ENCODE results near the gene PIAS1. TPM values are rescaled to one million over a fixed set of nuclear protein-coding genes. Genes with fewer than 3 reads are reported as not detected.

The PIAS1 gene
- polyA plus RNA-seq, 2 of the 4 experiments (the other 2 are of a cell fraction): 23.2 to 49.5 TPM

GRCh38 chr15:68230157-68231100 is 176.3 kb downstream of the PIAS1 start:
- ChIA-PET POLR2A (interaction anchor here (1.7 to 2.7 kb wide), 2 partner anchors 10 to 47 kb away, joined by 5 to 12 read pairs; partner anchors contain the start of gene FEM1B), CTCF (interaction anchor here (1.3 to 2.0 kb wide), 3 partner anchors 75 to 695 kb away, joined by 3 to 5 read pairs (median 5); no protein-coding TSS in a partner anchor)
- Histone ChIP-seq H3K4me2 (peak overlapping the region; percentile 80), H3K4me3 (peak overlapping the region; percentile 67), H3K27ac (peak overlapping the region; percentile 94 to 96), H3K4me1 (peaks cover 25% of the 10 kb centered on the region), H3K9me3 (no peaks in the 10 kb centered on the region)
- WGBS (ENCODE audit: missing lambda C conversion rate): 59% methylated on average over 20 of the region's 20 CpGs
- peak in 1 of 2 experiments; percentile 61; a peak in 3 of 6 replicates for ATAC-seq
- no peak for TF ChIP-seq HOXB13 (CRISPR knock-in tag; IDR thresholded peaks at IDR 0.05; ENCODE audit: low read depth)
- peak; percentile 17; the same call in 1 of the 3 replicates for TF ChIP-seq CTCF (IDR thresholded peaks at IDR 0.05)
- no peak for DNase-seq (ENCODE audit: low read depth in 1 of 2, low spot score in 1 of 2)
- no peak for FAIRE-seq

- FAIRE-seq (no peak), DNase-seq (ENCODE audit: low read depth in 1 of 2, low spot score in 1 of 2) (no peak), ATAC-seq (no peak)
- Histone ChIP-seq H3K9me3 (no peaks in the 10 kb centered on the region), H3K4me3 (no peak overlapping the region), H3K4me2 (no peak overlapping the region), H3K4me1 (peaks cover 25% of the 10 kb centered on the region), H3K27ac (no peak overlapping the region)
- 74% methylated on average over 9 of the region's 9 CpGs for WGBS (ENCODE audit: missing lambda C conversion rate)
- CTCF ChIA-PET: interaction anchor here (0.8 to 2.0 kb wide), 7 partner anchors 10 to 694 kb away, joined by 3 to 8 read pairs (median 5); no protein-coding TSS in a partner anchor
- POLR2A ChIA-PET: interaction anchor here (0.6 kb wide), 1 partner anchor 1704 kb away, joined by 4 read pairs; no protein-coding TSS in a partner anchor
- TF ChIP-seq RCOR1 (IDR thresholded peaks at IDR 0.05; ENCODE audit: low read depth, low read length): no peak
- TF ChIP-seq RNF2 (IDR thresholded peaks at IDR 0.05; ENCODE audit: borderline replicate concordance, low read depth): no peak
- TF ChIP-seq ZSCAN20 (CRISPR knock-in tag; IDR thresholded peaks at IDR 0.05): no peak
- TF ChIP-seq MAZ (IDR thresholded peaks at IDR 0.05; ENCODE audit: borderline replicate concordance, low read depth, low read length): no peak
- TF ChIP-seq CHD4 (IDR thresholded peaks at IDR 0.05; ENCODE audit: borderline replicate concordance): no peak
- no peak for TF ChIP-seq GATA3 (IDR thresholded peaks at IDR 0.05; ENCODE audit: borderline replicate concordance)
- TF ChIP-seq CHD2 (IDR thresholded peaks at IDR 0.05; ENCODE audit: low read length, partially characterized antibody): no peak
- no peak for TF ChIP-seq E2F6 (IDR thresholded peaks at IDR 0.05; ENCODE audit: borderline replicate concordance, low read depth)
- TF ChIP-seq BCL3 (IDR thresholded peaks at IDR 0.05): no peak
- TF ChIP-seq TP53 (CRISPR knock-in tag; IDR thresholded peaks at IDR 0.05): no peak
- TF ChIP-seq PBX3 (IDR thresholded peaks at IDR 0.05): no peak
- TF ChIP-seq HEYL (CRISPR knock-in tag; IDR thresholded peaks at IDR 0.05): no peak
- TF ChIP-seq RFX5 (IDR thresholded peaks at IDR 0.05): no peak
- TF ChIP-seq ELK1 (IDR thresholded peaks at IDR 0.05; ENCODE audit: low read depth, low read length): no peak
- TF ChIP-seq TFCP2L1 (CRISPR knock-in tag; IDR thresholded peaks at IDR 0.05): no peak
- no peak for TF ChIP-seq HOXB5 (CRISPR knock-in tag; IDR thresholded peaks at IDR 0.05)
These were observed 177.1 kb downstream of the PIAS1 start for GRCh38 chr15:68231102-68231818.
